Stimulated activated CD4-positive, alpha-beta T cell treated with anti-CD3 and anti-CD28 coated beads, Interleukin-1b, Interleukin-23, amount 100 ng/mL, for 4 hours (primary cell): Measurements from ENCODE around the gene PPP2R5D.
"Not testable (repeated sequence)": the region's sequence is repeated elsewhere in the genome, so short reads cannot be mapped to it uniquely, and the experiment has no call there.

Source experiments
- DNase-seq, 2 donors: peaks; one replicate each; pipeline ENCODE4 v3.0.0-alpha.2; 2020; ENCODE audit warnings: low read depth in 2 of 2

The PPP2R5D gene

GRCh38 chr6:43026365-43026764 is 42.0 kb downstream of the PPP2R5D start:
- no peak for DNase-seq

- DNase-seq = no peak
Measured at GRCh38 chr6:43029120-43029519, 44.8 kb downstream of the PPP2R5D start.

- DNase-seq = no peak
Measured at GRCh38 chr6:43032326-43032725, 48.0 kb downstream of the PPP2R5D start.

DNA sequence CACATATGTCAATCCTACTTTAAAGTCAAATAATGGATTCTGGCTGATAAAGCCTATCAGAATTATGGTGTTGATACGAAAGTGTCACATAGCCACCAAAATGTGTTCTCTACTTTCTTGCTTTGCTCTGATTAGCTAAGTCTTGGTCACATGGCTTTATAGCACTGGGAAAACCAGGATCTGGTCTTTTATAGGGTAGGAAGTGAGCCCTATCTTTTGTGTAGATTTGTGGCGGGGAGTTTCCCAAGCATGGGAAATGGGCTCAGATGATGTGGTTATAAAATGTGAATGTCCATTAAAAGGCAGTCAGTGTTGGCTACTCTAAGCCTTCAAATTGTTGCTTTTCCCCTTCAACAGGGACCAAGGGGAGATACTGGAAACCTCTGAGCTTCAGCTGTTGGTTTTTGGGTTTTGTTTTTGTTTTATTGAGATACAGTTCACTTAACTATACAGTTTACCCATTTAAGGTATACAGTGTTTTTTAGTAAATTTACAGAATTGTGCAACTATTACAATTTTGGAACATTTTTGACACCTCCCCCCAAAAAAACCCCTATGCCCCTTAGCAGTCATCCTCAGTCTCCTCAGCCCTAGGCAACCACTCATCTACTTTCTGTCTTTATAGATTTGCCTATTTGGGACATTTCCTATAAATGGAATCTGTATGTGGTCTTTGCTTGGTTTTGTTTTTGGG is 49.3 kb downstream of the PPP2R5D start:
- no peak for DNase-seq

DNA sequence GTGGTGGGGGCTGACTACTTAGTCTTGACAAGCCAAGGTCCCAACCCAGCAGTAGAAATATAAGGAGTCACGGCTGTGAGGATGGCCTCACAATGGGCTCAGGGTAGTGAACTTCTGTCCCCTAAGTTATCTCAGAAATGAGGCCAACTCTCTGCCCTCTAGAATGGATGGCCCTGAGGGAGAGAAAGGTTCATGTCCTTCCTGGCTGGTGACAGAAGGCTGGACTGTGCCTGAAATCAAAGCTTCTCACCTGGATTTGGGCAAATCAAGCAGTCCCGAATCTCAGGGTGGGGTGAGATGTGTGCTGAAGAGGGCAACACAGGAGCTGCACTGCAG is 49.8 kb downstream of the PPP2R5D start:
- no peak for DNase-seq

DNA sequence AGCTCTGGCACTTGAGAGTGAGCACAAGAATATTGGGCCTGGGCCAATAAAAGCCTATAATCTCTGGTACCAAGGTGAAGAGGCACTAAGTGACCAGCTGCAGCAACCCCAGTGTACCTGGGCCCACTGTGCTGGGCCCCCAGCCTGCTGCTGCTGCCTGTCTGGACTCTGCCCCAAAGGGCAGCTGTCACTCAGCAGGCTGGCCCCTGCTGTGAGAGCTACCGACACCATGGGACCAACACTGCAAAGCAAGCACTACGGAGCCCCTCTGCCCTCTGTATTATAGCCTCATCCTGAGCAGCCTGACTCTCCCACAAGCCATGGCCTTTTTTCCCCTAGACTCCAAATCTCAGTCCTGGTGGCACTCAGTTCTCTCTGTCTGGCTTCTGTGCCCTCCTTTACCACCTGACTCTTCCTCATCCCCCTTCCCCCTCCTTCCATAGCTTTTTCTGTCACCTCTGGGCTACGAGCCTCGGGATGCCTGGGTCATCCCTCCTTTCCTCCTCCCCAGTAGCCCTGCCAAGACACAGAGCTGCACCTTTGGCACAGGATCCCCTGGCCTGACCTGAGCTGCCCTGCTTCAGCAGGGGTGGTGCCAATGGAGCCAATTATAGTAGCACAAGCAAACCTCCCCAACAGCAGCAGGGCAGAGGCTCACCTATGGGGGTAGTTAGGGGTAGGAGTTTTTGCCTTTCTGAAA is 51.3 kb downstream of the PPP2R5D start:
- no peak for DNase-seq

DNA sequence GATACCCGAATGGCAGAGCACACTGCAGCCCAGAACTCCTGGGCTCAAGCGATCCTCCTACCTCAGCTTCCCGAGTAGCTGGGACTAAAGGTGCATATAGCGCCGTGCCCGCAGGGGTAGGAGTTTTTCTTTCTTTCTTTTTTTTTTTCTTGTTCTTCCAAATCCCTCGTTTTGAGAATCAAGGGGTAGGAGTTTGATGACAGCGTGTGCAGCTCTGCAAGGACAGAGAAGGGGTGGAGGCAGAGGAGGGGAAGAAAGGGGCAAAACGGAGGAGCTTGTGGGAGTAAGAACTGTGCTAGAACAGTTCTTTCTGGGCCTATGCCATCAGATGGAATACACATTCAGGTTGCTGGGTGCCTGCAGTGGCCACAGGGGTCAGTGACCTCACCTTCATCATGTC is 52.3 kb downstream of the PPP2R5D start:
- no peak for DNase-seq

DNA sequence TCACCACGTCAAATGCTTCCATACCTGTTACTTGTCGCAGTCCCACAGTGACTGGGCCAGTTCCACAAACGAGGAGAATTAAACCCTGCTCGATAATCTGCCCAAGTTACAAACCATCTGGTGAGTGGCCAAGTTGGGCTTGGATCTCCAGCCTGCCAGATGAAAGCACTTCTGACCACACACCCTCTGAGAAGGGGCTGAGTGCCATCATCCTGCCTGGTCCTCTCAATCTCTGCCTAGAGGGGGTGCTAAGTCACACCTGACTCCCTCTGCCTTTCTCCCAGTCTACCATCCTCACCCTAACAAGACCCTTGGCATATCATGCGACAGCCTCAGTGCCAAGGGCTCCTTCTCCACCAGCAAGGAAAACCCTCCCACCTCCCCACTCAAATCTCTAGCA is 52.8 kb downstream of the PPP2R5D start:
- DNase-seq = no peak

DNA sequence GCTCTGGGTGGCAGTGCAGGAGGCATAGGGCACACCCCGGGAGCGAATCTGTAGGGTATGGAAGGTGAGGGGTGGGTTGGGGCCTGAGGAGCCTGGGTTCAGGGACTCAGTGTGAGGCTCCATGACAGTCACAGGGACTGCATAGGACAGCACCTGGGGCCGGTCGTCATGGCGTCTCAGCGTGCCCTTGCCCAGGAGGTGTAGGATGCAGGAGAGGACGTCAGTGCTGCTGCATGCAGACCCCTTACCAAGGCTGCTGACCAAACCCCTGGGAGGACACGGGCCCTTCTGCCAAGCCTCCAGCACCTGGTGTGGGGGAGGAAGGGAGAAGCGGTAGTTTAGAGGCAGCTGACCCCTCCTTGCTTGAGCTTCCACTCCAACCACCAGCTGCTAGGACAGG is 53.3 kb downstream of the PPP2R5D start:
- no peak for DNase-seq

DNA sequence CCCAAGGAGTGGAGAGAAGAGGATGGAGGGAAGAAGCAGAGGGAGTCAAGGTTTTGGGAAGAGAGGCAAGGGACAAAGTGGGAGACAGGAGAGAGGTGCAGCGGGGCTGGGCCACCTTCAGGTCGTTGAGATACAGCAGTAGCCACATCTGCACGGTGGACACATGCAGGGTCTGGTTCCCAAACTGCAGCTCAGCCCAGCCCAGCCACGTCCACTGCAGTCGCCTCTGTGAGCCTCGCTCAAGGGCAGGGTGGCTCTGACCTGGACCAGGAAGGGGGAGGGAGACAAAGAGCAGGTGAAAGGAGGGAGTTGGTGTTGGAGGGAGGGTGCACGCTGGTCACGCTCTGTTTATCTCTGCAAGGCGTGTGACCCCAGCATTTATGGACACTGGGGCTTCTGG is 54.4 kb downstream of the PPP2R5D start:
- DNase-seq = no peak

DNA sequence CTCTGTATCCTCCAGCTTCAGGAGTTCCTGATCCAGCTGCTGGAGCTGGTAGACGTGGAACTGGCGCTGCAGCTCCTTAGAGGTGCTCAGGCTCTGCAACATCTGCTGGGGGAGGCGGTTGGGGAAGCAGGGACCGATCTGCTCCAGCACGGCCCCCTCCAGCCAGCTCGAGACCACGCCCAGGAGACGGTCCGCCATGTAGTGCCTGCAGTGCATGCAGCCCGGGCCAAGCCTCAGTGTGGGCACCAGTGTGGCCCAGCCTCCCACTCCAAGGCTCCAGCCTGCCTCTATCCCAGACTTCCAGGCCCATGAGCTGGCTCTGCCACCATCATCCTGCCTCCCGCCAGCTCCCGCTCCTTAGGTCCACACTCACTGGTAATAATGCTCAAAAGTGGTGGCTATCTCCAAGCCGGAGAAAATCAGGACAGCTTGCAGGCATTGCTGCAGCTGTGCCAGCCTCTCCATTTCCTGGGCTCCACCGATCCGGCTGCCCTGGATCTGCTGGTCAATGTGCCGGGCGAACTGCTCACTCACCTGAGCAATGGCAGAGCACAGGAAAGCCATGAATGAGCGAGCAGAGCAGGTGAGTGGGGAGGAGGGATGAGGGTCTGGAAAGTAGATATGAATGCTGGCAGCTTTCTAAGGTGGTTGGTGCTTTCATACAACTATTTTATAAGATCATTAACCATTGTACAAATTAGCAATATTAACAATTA is 56.3 kb downstream of the PPP2R5D start:
- no peak for DNase-seq

GRCh38 chr6:43041475-43041874 is 57.1 kb downstream of the PPP2R5D start:
- DNase-seq = not testable (repeated sequence)

DNA sequence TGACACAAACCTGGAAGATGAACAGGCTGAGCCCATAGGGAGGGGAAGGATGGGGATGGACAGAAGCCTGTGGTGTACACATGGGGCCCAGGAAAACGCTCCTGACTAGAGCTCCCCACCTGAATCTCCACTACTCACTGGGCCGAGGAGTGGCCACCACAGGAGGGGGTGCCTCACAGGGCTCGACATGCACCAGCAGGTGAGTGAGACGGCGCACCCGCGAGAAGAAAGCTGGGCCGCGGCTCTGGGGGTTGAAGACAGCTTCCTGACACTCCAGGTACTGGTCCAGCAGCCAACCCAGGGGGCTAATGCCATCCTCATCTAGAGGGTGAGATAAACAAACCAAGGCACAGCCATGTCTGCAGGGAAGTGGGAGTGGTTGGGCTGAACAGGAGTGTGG is 58.9 kb downstream of the PPP2R5D start:
- no peak for DNase-seq

GRCh38 chr6:43045371-43045930 is 61.1 kb downstream of the PPP2R5D start:
- DNase-seq = no peak

DNA sequence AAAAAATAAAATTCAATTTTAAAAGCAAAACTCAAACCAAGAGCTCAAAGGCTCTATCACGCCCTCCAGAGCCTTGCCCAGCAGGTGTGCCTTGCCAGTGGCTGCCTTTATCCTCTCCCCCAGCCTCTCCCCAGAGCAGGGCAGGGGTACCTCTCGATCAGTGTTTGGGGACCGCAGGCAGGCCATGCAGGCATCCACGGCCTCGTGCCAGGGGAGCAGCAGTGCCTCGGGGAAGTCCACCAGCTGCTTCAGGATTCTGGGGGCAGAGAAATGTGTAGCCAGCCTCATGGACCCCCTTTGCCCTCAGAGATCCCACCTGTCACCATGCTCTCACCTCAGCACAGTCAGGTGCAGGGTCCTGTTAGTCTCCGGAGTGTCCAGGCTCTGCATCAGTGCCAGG is 63.6 kb downstream of the PPP2R5D start:
- no peak for DNase-seq

DNA sequence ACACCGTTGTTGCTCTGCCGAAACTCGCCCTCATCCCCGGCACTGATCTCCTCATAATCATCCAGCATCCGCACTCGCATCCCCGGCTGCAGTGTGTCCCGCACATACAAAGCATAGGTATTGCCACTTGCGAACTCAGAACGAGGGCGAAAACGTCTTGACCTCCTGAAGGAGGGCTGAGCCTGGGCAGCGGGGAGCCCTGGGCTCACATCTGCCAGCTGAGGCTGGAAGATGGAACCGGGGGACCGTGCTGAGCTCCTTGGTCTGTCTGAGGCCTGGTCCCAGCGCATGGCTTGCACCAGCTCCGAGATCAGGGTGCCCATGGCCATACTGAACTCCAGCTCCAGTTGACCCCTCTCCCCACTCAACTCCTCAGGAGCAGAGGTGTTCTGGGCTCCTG is 66.6 kb downstream of the PPP2R5D start:
- no peak for DNase-seq

GRCh38 chr6:43052225-43052841 is 68.0 kb downstream of the PPP2R5D start:
- DNase-seq = no peak

DNA sequence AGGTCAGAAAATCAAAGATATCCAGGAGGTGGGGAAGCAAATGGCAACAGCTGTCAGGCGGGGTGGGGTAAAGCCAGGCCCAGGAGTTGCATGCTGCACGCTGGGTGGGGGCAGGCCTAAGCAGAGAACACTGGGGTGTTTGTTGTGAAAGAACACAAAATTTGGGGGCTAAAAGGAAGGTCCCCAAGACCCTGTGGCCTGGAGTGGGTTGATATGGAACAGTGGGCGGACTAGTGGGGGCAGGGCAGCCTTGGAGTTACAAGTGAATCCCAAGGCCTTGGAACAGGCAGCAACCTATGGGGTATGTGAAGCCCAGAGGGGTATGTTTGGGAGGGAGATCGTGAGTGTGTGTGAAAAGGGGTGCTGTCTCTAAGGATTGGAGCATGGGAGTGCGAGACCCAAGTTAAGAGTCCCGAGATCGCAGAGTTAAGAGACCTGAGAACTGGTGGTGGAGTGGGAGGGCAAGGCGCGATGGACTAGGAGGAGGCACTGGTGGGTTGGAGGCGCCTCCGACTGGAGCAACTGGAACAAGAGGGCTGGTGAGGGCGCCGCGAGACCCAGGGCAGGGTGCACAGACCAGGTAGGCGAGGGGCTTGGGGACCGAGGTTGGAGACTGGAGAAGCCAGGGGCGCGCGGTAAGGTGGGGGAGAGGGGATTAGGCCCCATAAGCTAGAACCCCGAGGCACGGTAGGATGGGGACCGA is 68.6 kb downstream of the PPP2R5D start:
- no peak for DNase-seq

DNA sequence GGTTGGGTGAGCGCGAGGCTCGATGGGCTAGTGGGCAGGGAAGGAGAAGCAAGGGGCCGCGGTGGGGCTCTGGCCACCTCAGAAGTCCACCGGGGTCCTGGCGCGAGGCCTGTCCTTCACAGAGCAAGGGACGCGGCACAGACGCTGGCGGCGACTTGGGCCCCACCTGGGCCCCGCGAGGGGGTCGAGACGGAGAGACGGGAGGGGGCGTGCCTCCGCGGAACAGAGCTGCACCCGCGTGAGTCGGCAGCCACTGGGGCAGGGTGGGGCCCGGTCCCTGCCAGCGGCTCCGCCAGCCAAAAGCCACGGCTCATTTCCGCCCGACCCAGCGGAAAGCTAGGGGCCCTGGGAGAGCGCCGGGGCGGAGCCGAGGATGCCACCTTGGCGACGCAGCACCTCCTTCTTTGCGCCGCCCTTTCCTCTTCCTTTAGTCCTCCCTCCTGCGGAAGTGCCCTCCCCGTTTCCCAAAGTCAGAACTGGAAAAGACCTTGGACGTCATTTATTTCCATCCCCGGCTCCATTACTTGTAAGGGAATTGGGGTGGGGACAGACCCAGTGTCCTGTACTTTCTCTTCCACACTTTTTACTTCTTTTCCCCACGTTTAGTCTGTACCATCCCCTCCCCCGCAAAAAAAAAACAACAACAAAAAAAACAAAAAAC is 69.3 kb downstream of the PPP2R5D start, which contains the start of gene CUL7:
CUL7 (minus strand) TSS at position 307 of the 661 bp plus-strand sequence. CDS start 1,063 bp downstream, outside the sequence.
- DNase-seq = peak; percentile 78 to 86

- no peak for DNase-seq
Measured at GRCh38 chr6:43054206-43054943, 70.0 kb downstream of the PPP2R5D start.
